ENCODE measurements around the gene EYA3.

EYA3 gene

DNA sequence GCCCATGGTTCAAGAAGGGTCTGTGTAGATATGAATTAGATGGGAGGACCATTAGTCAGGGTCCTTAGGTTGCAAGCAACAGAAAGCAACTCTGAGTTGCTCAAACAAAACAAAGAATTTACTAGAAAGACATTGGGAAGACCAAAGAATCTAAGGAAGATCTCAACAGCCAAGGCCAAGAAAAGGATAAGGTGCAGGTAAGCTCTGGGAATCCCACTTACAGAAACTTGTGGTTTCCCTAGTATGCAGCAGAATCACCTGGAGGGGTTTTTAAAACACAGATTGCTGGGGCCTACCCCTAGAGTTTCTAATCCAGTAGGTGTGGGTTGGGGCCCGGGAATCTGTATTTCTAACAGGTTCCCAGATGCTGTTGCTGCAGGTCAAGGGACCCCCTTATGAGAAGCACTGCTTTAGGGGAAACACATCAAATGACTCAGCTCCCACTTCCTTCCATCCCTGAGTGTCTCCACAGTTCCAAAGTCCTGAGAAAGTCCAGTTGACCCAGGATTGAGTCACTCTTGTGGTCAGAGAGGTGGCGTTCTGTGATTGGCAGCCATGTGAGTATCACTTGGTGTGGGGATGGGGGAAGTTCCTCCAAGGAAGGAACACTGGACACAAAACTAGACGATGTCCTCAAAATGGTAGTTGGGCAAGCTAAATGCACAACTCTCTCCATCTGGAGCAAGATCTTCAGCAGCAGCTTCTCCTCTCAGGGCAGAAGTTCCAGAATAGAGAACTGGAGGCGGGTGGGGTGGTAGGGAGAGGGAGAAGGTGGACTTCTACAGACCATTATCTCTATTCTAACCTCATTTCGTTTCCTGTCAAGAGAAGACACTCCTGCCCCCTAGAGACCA is 24.2 kb upstream of the EYA3 start:
- no peak for DNase-seq

DNA sequence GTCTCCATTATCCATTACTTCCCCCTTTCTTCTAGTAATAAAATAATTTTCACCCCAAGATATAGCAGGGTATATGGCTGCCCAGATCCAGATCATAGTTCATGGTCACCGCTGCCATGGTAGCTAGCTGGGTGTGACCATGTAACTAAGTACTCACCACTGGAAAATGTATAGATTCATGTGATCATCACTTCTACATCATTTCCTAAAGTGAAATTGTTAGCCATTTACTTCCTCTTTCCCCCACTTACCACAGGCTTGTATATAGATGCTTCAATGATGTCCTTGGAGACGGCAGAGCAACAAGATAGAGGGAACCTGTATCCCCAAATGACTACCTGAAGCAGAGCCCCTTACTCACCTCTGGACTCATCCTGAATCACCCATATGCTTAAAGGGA is 22.7 kb upstream of the EYA3 start:
- DNase-seq, result no peak

DNA sequence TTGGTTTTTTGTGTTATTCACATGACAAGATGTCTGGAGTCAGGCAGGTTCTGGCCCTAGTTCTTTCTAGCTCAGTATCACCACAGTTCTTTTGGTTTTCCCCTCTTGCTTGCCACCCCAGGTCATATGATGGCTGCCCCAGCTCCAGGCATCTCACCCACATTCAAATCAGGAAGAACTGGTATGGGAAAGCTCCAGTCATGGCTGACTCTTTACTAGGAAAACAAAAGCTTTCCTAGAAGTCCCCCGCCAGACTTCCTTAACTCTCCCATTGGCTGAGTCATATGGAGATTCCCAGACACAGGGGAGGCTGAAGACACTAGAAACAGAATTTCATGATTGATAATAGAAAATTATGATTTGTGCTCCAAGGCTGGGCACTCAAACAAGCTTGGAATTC is 22.1 kb upstream of the EYA3 start:
- DNase-seq, result no peak

GRCh38 chr1:28109639-28110038 is 21.2 kb upstream of the EYA3 start:
- no peak for DNase-seq

GRCh38 chr1:28108001-28108400 is 19.6 kb upstream of the EYA3 start:
- DNase-seq, result no peak

- no peak for DNase-seq
These were observed 16.6 kb upstream of the EYA3 start for GRCh38 chr1:28104866-28105467.

GRCh38 chr1:28102189-28102588 is 13.8 kb upstream of the EYA3 start:
- DNase-seq, result no peak

DNA sequence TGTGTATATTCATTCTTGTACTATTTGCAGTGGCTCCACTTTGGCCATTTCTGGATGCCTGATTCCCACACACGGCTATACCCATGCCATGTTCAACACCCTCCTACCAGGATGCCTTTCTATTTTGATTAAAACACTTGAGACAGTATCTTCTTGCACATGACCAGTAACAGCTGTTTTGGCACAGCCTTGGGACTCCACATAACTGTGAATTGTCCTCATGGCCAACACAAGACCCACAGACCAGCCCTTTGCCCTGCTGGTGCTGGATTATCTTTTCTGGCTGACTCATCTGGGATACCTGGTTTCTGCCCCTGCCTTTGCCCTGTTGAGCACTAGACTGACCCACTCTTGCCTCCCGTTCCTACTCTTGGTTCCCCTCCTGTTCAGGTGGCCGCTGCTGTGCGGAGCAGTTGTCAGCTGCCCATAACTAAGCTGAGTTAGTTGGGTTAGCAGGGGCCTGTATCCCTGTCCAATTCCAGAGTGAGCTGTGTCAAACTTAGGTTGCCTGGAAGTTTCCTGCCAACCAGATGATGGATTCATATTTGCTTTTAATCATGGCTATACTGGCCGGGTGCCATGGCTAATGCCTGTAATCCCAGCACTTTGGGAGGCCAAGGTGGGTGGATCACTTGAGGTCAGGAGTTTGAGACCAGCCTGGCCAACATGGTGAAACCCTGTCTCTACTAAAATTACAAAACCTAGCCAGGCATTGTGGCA is 10.8 kb upstream of the EYA3 start:
- DNase-seq, result no peak

DNA sequence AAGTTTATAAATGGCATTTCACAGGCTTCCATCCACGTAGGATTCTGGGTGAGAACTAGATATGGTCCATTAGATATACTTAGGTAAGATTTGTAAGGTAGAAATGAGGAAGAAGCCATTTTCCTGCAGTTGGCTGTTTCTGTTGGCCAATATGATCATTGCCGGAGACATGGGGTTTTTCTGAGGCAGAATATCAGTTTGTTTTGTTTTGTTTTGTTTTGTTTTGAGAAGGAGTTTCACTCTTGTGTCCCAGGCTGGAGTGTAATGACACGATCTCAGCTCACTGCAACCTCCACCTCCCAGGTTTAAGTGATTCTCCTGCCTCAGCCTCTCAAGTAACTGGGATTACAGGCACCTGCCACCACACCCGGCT is 8.7 kb upstream of the EYA3 start:
- no peak for DNase-seq

- no peak for DNase-seq
These were observed 8.0 kb upstream of the EYA3 start for GRCh38 chr1:28096210-28097099.

GRCh38 chr1:28091043-28091781 is 2.8 kb upstream of the EYA3 start:
- DNase-seq, result peak; percentile 77 to 90

GRCh38 chr1:28087614-28088167 is 719 bp downstream of the EYA3 start:
- DNase-seq, result peak in 1 of 2 donors; percentile 6

- DNase-seq, result no peak
These were observed 1.8 kb downstream of the EYA3 start for GRCh38 chr1:28086651-28087050.

GRCh38 chr1:28085129-28085528 is 3.3 kb downstream of the EYA3 start:
- no peak for DNase-seq

GRCh38 chr1:28083876-28084275 is 4.5 kb downstream of the EYA3 start:
- no peak for DNase-seq

DNA sequence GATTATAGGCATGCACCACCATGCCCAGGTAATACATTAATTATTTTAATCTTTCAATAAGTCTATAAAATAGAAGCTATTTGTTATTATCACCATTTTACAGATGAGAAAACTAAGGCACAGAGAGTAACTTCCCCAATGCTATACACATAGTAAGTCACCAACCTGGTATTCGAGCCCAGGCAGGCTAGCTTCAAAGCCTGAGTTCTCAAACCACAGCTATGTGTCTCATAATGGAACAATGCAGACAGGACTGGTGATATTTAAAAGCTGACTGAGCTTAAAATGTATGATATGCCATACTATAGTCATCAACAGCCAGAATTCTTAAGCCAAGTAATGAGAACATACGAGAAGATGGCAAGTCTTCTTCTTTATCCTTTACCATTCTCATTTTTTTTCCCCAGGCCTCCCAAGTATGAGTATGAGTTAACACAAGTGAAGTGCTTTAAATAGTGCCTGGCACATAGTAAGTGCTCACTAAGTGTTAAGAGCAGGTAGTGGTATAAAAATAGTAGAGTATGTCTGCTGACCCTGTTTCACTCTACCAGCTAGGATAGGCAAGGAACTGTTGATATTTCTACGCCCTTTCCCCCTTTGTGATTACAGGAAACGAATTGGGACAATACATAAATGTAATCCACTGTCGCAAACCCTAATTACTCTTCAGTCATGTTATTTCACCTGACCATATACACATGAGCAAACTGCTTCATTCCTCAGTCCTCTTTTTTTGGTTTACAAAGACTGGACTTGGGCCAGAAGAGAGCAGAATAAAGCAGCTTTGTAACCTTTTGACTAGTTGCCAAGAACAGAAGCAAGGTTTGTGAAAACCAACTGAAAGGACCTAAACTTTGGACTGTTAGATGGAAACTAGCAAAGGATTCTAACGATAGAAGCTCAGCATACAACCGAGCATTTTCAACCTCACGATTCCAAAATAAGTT is 9.5 kb downstream of the EYA3 start:
- no peak for DNase-seq

DNA sequence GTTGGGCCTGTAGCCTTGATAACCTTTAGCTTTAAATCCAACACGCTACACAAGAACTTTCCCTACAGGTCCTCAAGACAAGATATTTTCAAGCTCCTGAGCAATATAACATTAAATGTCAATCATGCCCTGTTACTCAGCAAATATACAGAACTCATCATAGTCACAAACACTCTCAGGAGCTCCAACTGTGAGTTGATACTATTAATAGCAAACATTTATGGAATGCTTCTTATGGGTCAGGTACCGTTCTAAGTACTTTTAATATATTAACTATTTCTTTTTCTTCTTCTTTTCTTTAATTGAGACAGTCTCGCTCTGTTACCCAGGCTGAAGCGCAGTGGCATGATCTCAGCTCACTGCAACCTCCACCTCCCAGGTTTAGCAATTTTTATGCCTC is 10.1 kb downstream of the EYA3 start:
- no peak for DNase-seq

GRCh38 chr1:28074892-28075511 is 13.4 kb downstream of the EYA3 start:
- DNase-seq, result no peak

- DNase-seq, result no peak
These were observed 14.5 kb downstream of the EYA3 start for GRCh38 chr1:28073867-28074266.

GRCh38 chr1:28071813-28072212 is 16.6 kb downstream of the EYA3 start:
- no peak for DNase-seq
